NCI-H1105 treated with DMSO at 0.1 percent for 48 hours (cell line): Measurements from ENCODE around the gene CARD16.

Experiments
- DNase-seq: peaks from one replicate; lab custom pipeline; 2025; lab: John Stamatoyannopoulos, UW

The CARD16 gene

DNA sequence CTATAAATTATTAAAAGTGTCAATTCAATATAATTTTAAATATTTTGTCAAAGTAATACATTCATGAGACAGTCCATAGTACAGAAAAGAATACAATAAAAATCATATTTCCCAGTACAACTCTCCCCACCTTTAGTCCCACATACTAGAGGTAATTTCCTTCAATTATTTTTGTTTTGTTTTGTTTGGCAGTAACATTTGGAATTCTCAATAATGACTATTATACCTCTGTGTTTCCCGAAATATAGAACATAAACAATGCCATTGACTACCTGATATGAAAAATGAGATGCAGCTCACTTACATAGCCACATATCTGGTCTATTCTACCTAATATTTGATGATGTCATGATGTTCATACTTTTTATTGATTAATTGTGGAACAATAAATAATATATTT, 52.4 kb downstream of the CARD16 start:
- DNase-seq: no peak

DNA sequence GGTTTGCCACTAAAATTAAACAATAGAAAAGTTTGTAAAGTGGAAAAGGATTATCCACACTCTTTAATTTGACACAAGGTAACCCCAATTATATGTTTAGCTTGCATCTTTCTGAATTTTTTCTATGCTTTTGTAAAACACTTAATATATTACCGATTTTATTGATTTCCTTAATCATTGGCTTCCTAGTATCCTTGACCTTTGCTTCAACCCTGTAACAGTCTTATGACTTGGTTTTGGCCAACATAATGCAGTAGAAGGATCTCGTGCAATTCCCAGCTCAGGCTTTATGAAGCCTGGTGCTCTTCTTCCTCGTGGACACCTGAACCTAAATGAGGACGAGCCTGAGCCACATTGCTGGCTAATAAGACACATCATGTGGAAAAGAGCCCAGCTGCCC, 53.1 kb downstream of the CARD16 start:
- no peak for DNase-seq
